ENCODE data around the gene C5orf22.

C5orf22 gene

DNA sequence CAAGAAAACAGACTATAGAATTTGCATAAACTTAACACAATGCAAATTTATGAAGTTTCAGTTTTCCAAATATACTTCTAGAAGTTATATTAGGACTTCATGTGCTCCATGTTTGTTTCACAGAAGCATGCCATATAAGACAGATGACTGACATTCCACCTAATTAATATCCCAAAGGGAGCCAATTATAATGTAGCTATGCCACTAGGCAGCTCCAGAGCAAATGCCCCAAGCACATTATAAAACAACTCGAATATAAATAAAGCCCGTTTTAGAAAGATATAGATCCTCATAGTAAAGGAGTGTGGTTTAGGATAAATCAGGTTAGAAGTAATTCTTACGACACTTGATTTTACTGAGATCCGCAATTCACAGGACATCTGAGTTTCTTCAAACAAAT lies 9.1 kb upstream of the C5orf22 start:
- in situ Hi-C loops (cut with HindIII; ENCODE audit: low sequenced_read_pairs) = no loop called here
- no peak for DNase-seq (ENCODE audit: low read depth)

GRCh38 chr5:31530541-31531265 lies 1.4 kb upstream of the C5orf22 start:
- TF ChIP-seq CTCF (IDR thresholded peaks at IDR 0.05; ENCODE audit: low read depth, low read length, missing control alignments) = no peak
- in situ Hi-C loops (cut with HindIII; ENCODE audit: low sequenced_read_pairs) = no loop called here
- peak overlapping the region; percentile 70 for H3K4me3 ChIP-seq (ENCODE audit: low read depth, low read length)
- DNase-seq (ENCODE audit: low read depth) = no peak

More for the DNA sequence above, 9.1 kb upstream of the C5orf22 start:
- TF ChIP-seq CTCF (IDR thresholded peaks at IDR 0.05; ENCODE audit: low read depth, low read length, missing control alignments) = no peak
- H3K4me3 ChIP-seq (ENCODE audit: low read depth, low read length) = no peak overlapping the region

DNA sequence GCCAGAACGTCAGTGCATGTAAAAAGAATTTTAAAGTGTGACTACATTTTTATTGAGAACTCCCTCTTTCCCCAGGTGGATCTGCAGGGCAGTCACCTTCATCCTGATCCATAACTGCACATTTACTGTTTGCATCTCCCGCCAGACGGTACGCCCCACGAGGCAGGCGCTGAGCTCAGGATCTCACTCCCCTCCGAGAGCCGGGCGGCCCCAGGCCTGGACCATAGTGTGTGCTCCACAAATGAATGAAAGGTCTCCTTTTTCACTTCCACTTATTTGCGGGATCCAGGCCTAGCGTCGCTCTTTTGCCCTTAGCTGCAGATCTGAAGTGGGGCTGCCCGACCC lies 586 bp upstream of the C5orf22 start:
- no peak for TF ChIP-seq CTCF (IDR thresholded peaks at IDR 0.05; ENCODE audit: low read depth, low read length, missing control alignments)
- in situ Hi-C loops (cut with HindIII; ENCODE audit: low sequenced_read_pairs) = no loop called here
- DNase-seq (ENCODE audit: low read depth) = no peak
- H3K4me3 ChIP-seq (ENCODE audit: low read depth, low read length) = peak overlapping the region; percentile 70

- in situ Hi-C loops (cut with HindIII; ENCODE audit: low sequenced_read_pairs) = no loop called here
- no peak for TF ChIP-seq CTCF (IDR thresholded peaks at IDR 0.05; ENCODE audit: low read depth, low read length, missing control alignments)
- DNase-seq (ENCODE audit: low read depth) = no peak
Observed at GRCh38 chr5:31534527-31535046, 2.5 kb downstream of the C5orf22 start.

DNA sequence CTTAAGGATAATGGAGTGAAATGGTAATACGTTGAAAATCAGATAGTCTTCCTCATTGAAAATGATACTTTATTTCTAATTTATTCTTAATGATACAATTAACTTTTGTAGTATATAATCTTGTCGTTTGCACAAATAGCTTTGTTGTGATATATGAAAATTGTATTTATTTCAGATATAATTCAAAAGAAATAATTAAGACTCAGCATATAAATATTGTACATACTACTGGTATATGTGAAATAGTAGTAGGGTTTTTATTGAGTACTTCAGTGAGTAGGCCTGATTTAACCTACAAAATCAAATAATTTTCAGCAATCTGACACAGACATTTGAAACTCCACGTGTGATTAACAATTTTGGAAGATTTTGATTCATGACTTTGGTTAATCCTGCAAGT lies 4.8 kb downstream of the C5orf22 start:
- H3K4me3 ChIP-seq (ENCODE audit: low read depth, low read length) = no peak overlapping the region
- TF ChIP-seq CTCF (IDR thresholded peaks at IDR 0.05; ENCODE audit: low read depth, low read length, missing control alignments) = no peak
- in situ Hi-C loops (cut with HindIII; ENCODE audit: low sequenced_read_pairs) = no loop called here
- DNase-seq (ENCODE audit: low read depth) = no peak

More at GRCh38 chr5:31534527-31535046, 2.5 kb downstream of the C5orf22 start:
- H3K4me3 ChIP-seq (ENCODE audit: low read depth, low read length) = no peak overlapping the region

GRCh38 chr5:31537349-31537748 lies 5.2 kb downstream of the C5orf22 start:
- no peak overlapping the region for H3K4me3 ChIP-seq (ENCODE audit: low read depth, low read length)
- DNase-seq (ENCODE audit: low read depth) = no peak
- in situ Hi-C loops (cut with HindIII; ENCODE audit: low sequenced_read_pairs) = no loop called here
- TF ChIP-seq CTCF (IDR thresholded peaks at IDR 0.05; ENCODE audit: low read depth, low read length, missing control alignments) = no peak
